GM21381 (cell line): ENCODE results near the gene TCFL5.
"Not testable (repeated sequence)": the region's sequence is repeated elsewhere in the genome, so short reads cannot be mapped to it uniquely, and the experiment has no call there.

Experiments
- ATAC-seq: cut with Tn5 transposase; IDR thresholded peaks from one replicate; pipeline ENCODE4 v1.9.1; 2021; ENCODE audit warnings: mild to moderate bottlenecking, moderate library complexity; ENCODE audit not compliant: unreplicated experiment

TCFL5 gene

DNA sequence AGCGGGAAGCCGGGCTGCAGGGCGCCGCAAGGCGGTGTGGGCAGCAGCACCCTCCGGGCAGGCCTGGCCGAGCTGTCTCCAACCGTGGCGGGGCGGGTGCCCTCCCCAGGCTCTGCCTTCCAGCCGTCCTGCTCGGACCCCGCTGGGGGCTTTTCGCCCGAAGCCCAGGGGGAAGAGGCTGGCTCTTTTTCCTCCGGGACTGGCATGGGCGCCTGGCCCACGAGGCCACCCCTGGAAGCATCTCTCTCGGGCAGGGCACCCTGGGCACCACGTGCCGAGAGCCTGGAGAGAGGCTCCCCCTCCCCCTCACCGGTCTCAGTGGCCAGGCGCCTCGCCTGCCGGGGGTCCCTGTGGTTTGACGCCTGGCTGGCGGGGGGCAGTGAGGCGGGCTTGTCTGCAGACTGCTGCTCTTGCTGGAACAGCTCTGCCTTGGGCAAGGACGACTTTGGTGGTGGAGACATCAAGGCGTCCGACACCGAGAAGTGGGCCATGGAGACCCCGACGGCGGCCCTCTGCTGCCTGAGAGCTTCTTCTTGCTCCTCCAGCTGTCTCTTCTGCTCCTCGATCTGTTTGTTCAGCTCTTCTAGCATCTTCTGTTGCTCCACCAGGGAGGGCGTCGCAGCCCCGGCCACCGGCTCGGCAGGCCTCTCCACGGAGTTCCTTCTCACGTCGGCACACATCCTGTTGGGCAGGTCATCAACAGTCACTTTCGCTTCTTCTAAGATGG, 19.5 kb upstream of the TCFL5 start:
- no peak for ATAC-seq

GRCh38 chr20:62880147-62880934, 18.7 kb upstream of the TCFL5 start:
- ATAC-seq, result no peak

DNA sequence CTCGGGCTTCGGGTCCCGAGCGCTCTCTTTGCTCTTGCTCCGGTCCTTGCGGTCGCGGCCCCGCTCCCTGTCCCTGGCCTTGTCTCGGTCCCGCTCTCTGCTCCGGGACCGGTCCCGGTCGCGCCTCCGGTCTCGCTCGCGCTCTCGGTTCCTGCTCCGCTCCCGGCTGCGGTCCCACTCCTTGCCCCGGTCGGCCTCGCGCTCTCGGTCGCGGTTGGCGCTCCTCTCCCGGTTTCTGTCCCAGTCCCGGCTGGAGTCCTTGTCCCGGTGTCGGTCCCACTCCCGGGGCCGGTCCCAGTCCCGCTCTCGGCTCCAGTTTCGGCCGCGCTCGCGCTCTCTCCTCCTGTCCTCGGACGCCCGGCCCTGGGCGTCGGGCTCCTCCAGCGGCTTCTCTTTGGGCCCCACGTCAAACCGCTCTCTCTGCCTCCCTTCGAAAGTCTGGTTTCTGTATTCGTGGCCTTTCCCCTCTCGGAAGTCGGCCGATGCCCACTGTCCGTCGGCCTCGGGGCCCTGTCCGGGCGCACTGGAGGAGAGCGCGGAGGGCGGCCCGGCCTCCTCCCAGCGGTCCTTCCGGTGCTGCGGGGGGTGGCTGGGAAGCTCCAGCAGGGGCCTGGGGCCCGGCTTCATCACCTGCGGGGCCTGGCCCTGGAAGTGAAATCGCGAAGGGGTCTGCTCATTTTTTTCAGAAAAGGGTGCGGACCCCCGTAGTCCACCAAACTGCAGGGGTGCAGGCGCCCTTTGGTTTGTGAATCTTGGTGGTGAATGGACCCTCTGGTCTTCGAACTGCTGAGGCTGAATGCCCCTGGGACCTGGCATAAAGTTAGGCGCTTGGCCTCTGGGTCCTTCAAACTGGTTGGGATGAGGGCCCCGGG, 17.9 kb upstream of the TCFL5 start:
- ATAC-seq, result no peak

GRCh38 chr20:62878244-62879038, 16.8 kb upstream of the TCFL5 start:
- ATAC-seq, result no peak

- no peak for ATAC-seq
Measured at GRCh38 chr20:62876902-62877816, 15.5 kb upstream of the TCFL5 start.

DNA sequence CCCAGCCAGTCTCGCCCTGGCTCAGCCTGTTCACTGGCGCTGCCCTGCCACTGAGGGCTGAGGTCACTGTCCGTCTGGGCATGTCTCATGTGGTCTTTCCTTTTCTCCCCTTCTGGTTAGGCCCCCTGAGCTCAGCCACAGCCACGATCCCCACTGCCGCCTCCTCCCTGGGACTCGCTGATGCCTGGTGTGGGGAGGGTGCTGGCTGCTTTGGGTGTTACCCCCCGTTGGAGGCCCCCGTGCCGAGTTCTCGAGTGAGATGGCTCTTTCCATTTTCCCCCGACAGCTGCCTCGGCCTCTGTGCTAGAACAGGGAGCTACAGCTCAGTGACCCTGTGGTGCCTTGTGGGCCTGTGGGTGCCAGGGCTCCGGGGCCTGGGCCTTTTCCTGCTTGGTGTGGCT, 14.9 kb upstream of the TCFL5 start:
- no peak for ATAC-seq

DNA sequence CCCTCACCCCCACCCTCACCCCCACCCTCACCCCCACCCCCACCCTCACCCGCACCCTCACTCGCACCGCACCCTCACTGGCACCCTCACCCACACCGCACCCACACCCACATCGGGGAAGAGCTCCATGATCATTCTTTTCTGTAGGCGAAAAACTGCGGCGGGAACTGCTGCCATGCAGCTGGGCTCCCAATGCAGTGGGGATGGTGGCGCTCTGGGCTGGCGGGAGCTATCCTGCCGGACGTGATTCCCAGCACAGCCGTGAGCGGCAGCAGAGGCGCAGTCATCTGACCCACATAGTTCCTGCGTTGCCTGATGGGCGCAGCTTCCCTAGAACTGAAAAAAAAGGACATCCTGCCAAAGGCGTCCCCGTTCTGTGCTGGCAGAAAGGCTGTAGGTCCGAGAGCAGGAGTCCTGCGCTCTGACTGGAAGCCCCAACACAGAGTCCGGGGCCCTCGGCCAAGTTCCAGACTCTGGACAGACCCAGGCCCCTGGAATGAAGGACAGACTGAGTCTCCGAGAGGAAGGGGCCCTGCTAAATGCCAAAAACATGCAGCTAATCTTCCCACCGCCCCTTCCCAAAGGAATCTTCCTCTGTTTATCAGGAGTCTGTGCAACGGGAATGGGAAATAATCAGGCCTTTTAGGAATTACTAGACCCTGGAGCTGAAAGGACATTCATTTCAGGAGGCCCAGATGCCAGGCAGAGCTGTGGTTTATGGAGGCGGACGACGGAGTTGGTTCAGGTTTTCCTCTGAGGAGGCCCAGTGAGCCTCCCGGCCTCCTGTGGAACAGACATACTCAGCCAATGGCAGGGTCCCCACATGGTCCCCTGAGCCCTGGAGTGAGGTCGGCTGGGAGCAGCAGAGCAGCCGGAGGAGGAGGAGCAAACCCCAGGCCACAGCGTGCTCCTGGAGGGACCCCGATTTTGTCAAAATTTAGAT, 14.1 kb upstream of the TCFL5 start:
- ATAC-seq, result no peak

- ATAC-seq, result no peak
Measured at GRCh38 chr20:62874964-62875344, 13.3 kb upstream of the TCFL5 start.

- not testable (repeated sequence) for ATAC-seq
Measured at GRCh38 chr20:62873681-62874031, 12.0 kb upstream of the TCFL5 start.

GRCh38 chr20:62873280-62873679, 11.7 kb upstream of the TCFL5 start:
- no peak for ATAC-seq

DNA sequence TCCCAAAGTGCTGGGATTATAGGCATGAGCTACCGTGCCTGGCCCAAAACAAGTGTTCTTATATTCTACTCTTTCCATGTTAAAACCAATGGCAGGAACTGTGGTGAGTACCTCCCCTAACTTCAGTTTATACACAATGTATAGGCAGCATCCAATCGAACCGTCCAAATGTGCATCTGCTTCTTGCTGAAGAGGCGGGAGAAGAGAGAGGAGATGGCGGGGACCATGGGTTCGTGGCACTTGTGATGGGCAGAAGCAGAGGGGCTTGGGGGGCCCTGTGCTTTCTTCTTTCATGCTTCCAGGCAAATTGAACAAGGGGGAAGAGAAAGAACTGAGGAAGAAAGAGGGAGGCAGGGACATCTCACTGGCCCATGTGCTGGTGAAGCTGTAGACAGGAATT, 11.2 kb upstream of the TCFL5 start:
- no peak for ATAC-seq

DNA sequence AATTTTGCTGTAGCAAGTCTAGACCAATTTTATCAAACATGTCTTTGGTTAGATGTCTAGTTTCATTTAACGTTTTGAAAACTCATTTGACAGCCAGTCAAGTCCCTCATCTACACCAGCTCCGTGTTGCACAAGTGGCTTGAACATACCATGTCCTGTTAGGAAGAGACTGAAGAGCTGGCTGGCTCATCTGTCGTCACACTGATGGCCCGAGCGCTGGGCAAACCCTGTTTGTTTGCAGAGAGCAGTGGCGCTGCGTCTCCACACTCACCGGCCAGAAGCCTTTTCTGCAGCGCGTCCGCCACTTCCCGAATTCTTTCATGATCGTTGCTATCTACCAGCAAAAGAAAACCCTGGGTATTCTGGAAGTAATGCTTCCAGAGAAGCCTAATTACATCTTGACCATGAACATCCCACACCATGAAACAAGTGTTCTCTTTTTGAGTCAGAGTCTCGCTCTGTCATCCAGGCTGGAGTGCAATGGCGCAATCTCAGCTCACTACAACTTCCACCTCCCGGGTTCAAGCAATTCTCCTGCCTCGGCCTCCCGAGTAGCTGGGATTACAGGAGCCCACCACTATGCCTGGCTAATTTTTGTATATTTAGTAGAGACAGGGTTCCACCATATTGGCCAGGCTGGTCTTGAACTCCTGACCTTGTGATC, 10.7 kb upstream of the TCFL5 start:
- ATAC-seq, result no peak

GRCh38 chr20:62864207-62864606, 2.6 kb upstream of the TCFL5 start:
- no peak for ATAC-seq

DNA sequence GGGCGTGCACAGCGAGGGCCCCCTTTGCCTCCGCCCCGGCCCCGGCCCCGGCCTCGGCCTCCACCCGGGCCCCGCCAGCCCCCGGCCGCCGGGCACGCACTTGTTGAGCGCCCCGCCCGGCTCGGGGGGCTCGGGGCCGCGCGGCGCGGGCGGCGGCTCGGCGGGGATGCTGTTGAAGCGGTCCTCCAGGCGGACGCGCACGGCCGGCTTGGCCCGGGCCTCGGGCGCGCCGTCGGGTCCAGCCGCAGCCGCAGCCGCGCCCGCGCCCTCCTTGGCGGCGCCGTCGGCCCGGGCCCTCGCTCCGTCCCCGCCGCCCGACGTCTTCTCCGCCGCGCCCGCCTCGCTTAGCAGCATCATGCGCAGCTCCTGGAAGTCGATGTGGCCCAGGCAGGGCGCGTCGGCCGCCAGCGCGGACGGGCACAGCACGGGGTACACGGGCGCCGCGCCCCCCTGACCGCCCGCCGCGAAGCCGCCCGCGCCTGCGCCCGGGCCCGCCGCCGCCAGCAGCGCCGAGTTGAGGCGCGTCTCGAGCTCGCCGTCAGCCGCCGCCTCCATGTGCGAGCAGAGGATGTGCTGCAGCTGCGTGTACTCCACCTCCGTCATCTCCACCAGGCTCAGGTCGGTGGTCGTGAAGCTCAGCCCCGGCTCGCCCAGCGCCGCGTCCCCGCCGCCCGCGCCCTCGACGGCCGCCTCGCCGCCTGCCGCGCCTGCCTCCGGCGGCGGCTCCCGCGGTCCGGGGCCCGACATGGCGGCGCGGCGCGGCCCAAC, 514 bp downstream of the TCFL5 start:
- ATAC-seq, result peak; percentile 34

- ATAC-seq, result no peak
Measured at GRCh38 chr20:62860391-62860923, 1.2 kb downstream of the TCFL5 start.

- ATAC-seq, result no peak
Measured at GRCh38 chr20:62859721-62860120, 1.9 kb downstream of the TCFL5 start.
